Stimulated activated CD8-positive, alpha-beta memory T cell treated with anti-CD3 and anti-CD28 coated beads, Interleukin-15, amount 100 ng/mL, for 1 hour (primary cell): ENCODE measurements around the gene DPP10.

ENCODE experiments used
- DNase-seq: peaks from one replicate; pipeline ENCODE4 v3.0.0-alpha.2; 2020; ENCODE audit warnings: low read depth

The DPP10 gene

DNA sequence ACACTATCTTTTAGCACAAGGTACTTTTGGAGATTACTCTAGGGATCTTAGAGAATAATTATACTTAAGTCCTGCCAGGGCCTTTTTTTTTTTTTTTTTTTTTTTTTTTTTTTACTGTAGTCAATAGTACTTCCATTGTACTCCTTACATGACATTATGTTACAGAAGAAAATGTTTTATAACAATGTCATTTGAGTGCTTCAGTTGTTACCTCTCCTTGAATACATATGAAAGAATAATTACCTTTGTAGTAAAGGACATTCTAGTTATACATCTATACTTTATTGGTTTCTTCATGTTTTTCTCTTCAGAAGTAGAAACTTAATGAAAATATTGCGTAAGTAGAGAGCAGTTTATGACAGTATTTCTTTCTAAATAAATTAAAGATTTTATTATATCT, 834.9 kb downstream of the DPP10 start:
- DNase-seq: no peak

DNA sequence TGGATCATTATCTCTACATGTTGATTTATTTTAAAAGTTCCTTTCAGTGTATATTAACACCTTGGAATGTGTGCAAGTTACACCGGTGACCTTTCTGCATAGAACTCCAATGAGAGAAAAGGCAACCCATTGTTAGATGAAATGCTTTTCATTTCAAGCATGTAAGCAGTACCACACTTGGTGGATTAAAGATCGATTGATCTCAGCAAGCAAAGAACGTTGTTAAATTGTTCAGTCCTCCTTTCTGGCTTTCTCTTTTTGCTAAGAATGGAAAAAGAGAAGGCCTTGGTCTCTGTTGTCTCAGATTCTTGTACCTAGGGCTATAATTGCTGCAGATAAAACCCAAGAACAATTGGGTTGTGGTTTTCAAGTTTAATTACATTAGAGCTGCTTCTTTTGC, 843.0 kb downstream of the DPP10 start:
- DNase-seq: no peak

DNA sequence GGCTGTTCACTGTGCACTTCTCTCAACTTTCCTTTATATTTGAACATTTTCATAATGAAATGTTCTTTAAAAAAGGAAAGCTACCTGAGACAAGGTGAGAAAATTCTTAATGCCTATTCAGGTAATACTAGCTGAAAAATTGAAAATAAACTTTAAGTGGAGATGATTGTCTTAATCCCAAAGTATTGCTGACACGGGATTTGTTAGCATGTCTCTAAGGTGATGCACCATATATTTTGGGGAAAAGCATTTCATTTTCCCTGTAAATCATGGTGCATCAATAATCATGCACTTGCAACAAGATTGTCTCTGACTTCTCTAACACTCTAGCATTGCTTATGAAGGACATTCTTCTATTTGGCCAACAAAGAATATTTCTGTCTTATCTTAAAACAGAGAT, 848.0 kb downstream of the DPP10 start:
- no peak for DNase-seq

DNA sequence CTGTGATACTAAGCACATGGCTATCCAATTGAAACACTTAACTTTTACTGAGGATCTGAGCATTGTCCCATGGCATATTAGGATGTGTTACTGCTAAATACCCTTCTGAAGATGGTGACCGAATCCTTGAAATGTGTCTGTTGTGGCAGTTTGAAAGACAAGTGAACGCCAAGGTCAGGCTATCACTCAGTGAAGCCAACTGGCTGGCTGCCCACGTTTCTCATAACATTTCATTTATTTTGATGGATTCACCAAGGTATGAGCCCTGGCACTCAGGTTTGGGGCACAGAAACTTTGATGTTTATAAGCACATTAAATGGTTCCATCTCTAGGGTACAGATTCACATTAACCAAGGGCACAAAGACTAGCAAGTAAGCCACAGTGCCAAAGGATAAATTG, 850.3 kb downstream of the DPP10 start:
- DNase-seq: no peak

DNA sequence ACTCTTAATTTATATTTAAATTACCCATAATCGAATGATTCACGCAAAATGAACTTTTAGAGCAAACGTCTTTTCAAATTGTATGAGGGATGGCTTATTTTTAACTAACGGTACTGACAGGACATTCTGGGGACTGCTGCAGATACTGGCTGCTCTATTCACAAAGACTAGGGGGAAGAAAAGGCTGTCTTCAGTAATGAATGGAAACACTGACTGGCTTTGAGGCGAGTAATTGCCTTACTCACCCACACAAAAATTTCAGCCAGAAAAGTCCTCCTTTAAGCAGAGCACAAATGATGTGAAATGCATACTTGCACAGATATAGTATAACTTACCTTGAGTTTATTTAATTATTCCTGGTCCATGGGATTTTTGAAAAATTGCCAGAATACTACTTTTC, 852.6 kb downstream of the DPP10 start:
- DNase-seq: no peak

DNA sequence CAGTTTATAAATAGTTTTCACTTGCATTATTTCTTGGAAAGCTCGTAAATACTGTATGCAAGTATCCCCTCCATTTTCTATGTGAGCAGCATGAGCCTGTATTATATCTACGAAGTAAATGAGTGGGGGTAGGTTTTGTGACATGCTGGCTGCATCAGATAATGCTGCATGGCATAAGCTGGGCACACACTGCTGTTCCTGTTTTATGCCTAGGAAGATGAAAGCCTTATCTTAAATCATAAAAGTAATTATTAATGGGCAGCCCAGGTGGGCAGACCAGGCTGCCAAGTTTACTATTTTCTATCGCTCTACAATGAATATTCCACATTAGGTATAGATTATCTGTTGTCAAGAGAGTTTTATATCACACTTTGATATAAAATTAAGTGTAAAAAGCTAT, 854.6 kb downstream of the DPP10 start:
- DNase-seq: no peak

DNA sequence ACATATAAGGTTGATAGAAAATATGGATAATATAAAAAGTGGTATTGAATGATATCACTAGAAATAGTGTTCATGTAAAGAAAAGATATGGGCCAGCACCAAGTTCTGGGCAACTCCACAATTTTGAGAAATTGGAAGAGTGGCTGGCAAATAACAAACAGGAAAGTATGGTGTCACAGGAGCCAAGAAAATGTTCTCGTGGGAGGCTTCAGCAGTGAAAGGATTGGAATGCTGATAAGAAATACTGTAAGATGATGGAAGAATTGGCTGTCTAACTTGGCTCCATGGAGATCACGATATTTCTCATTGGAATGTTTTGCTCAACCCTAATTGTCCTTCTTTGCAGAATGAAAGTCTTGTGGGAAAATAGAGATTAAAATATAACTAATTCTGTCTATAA, 856.8 kb downstream of the DPP10 start:
- DNase-seq: no peak

DNA sequence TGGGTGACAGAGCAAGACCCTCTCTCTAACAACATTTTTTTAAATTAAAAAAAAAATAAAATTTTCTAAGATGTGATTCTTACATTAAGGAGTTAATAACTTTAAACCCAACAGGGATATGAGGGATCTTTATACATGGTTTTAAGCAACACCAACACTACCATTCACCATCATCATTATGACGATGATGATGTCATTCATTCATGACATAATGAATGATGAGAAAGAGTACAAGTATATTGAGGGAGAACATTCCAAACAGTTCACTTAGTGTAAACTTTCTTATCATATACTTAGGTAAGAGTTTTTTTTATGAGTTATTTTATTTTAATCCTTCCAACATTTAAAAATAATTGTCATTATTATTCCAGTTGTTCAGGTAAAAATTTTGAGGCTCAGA, 863.3 kb downstream of the DPP10 start:
- DNase-seq: no peak

DNA sequence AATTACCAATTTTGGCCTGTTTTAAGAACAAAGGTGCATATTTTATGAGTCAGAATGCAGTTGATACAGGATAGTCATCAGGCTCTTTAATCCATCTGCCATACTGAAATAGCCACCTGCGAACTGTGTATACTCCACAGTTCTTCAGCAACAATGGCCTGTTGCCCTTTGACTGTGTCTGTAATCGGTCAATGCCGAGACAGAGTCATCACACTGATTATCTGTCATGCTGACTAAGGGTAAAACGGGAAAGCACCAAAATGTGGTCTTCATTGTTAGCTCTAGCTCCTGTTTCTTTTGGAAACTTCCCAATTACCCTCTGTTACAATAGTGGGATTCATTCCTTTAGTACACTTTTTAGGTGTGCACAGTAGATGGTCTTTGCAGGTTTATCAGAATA, 871.7 kb downstream of the DPP10 start:
- no peak for DNase-seq

DNA sequence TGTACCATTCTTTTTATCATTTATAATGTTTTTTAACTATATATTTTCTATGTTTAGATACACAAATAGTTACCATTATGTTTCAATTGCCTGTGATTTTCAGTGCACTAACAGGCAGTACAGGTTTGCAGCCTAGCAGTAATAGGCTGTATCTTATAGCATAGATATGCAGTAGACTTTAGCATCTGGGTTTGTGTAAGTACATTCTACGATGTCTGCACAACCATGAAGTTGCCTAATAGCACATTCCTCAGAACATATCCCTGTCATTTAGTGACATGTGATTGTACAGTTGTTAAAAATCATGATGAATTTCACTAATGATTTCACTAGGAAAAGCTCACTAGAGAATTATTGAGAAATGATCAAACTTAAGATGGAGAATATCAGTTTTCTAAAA, 884.6 kb downstream of the DPP10 start:
- DNase-seq: no peak

DNA sequence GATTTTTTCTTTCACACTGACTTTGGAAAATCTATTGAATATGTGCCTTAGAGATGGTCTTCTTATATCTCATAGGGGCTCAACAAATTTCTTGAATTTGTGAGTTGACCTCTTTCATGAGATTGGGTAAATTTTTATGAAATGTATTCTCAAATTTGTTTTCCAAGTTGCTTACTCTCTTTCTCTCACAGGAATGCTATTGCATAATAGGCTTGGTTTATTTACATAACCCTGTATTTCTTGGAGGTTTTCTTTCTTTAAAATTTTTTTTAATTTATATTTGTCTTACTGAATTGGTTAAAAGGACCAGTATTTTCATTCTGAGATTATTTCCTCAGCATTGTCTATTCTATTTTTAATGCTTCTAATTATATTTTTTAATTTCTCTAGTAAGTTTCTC, 917.1 kb downstream of the DPP10 start:
- no peak for DNase-seq

DNA sequence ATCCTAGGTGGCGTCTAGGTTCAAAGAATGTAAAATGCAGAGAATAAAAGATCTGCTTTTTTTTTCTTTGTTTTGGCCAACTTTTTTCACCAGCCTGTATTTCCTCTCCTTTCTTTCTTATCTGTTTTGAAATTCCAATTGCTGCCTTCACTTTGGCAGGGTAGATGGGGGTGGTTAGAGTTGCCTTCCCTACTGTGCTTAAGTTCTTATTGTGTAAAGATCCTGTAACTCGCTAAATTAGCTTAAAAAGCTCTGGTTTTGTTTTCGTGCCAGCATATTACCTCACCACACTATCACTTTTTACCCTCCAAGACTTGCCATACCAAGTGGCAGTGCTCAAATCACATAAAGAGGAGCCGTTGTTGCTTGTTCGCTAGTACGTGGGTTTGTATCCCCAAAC, 921.7 kb downstream of the DPP10 start:
- DNase-seq: no peak

DNA sequence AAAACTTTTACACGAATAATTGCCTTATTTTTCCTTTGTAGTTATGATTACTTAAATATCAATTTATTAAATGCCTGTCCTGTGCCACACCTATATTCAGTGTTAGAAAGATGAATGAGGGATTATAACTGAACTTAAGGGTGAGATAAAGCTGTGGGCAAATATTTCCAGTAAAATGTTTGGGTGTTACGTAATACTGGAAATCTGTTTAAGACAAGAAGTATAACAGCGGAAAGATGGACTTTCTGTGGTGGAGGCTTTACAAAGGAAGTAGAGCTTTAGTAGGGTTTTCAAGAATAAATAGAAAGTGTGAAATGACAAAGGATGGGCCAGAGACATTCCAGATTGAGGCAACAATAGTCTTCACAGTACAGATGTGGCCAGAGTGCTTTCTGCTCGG, 927.0 kb downstream of the DPP10 start:
- DNase-seq: no peak

DNA sequence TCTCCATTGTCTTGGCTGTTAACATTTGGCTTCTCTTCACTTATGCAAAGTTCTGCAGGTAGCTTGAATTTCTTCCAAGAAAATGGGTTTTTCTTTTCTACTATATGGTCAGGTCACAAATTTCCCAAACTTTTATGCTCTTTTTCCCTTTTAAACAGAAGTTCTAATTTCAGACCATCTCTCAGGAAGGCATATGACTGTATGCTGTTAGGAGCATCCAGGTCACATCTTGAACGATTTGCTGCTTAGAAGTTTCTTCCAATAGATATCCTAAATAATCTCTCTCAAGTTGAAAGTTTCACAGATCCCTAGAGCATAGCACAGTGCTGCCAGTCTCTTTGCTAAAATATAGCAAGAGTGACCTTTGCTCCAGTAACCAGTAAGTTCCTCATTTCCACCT, 932.5 kb downstream of the DPP10 start:
- no peak for DNase-seq

DNA sequence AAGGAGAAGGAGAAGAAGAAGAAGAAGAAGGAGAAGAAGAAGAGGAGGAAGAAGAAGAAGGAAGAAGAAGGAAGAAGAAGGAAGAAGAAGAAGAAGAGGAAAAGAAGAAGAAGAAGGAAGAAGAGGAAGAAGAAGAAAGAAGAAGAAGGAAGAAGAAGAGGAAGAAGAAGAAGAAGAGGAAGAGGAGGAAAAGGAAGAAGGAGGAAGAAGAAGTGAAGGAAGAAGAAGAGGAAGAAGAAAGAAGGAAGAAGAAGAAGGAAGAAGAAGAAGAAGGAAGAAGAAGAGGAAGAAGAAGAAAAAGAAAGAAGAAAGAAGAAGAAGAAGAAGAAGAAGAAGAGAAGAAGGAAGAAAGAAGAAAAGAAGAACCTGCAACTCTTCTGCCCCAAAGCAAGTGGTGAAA, 942.0 kb downstream of the DPP10 start:
- no peak for DNase-seq

DNA sequence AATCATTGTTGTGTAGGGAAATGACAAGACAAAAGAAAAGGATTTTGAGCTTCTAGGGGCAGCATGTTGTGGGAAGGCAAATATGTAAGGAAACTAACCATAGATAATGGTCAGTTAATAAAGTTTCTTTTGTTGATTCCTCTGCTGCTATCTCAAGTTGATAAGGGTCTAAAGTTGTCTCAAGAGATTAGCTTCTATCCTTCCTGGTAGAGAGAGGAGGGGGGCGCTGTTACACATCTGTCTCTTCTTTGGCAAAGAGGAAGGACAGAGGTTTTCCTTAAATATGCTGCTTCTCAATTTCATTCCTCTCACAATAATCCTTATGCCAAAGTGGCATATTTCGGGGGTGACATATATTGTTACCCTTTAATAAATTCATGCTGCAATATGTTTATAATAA, 944.0 kb downstream of the DPP10 start:
- no peak for DNase-seq

DNA sequence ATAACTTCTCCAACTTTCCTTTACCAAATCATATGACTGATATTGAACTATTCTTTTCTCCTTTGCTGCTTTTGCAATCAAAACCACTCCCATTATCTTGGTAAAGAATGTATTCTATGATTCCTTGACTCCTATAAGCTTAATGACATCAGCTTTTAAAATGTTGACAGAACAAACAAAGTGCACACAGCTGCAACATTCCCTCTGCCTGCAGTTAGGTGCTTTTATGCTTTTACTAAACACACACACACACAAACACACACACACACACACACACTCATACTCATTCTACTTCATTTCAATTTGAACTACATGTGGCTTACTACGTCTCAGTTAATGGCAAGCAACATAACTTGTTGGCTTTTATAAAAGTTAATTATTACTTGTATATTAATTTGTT, 946.6 kb downstream of the DPP10 start:
- no peak for DNase-seq

DNA sequence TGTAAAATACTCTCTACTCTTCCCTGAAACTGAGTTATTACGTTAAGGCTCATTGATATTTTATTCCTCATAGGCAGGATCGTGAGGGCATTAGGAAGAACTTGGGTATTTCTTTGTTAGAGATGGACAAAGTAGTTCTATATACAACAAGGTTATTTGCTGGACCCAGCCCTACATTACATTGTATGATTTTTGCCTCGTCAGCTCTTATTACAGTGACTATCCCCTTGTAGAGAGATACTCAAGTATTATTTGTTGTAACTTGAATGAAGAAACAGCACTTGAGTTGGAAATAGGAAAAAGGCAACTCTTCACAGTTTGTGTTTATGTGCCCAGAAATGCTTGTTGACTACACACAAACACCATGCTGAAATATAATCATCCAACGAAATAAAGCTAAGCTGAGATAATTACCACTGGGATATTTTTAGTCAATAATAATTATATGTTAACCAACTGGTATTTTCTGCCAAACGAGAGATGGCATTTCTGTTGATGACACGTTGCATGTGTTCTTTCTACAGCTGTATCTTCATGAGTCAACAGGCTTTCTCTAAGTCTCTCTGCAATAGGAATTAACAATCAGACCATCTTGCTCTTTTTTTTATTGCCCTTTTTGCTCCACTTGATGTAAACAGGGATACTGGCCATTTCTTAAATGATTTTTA, 947.6 kb downstream of the DPP10 start:
- DNase-seq: no peak

DNA sequence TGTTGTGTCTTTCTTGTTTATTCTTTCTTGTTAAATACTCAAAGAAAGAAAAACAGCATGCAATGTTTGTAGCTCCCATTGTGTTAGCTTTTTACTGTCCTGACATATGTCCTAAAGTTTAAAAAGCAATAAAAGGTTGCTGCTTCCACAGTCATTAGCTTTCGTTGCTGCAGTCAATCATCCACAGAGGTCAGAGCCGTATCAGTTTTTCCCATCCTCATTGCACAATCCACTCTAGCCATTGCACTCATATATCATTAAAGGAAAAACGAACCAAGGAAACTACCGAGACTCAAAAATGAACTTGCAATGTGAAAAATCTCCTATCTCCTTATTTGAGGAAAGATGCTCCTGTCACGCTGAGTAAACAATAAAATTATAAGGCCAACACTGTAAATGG, 954.1 kb downstream of the DPP10 start:
- DNase-seq: no peak

DNA sequence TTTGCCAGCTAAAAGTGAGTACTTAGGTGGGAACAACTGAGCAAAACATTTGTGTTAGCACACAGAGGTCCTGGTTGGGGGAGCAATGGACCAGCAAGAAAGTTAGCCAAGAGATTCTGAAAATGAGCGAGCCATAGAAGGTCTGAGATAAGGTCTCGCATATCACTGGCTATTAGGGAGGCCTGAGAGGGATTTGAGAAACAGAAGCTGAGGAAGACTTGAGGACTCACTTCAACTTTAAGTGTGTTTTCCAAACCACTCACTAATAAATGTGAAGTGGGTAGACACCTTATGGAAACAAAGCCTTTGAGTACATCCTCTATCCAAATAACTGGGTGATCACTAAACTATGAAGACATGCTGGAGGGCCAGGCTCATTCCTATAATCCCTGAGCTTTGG, 958.5 kb downstream of the DPP10 start:
- DNase-seq: no peak

DNA sequence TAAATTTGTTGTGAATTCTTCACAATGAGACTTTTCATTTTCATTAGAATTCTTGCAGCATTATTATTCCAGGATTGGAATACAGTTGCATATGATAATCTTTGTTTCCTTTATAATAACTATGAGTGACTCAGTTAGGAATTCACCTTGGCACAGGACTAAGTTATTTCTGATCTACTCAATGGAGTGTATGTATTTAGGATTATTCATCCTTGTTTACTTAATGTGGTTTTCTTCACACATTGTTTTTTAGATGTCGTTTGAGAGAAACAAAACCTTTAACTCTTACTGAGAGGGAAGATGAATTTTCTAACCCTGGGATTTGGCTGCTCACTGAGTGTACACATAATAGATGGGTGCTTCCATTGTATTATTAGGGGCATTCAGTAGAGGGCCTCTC, 970.1 kb downstream of the DPP10 start:
- DNase-seq: no peak

DNA sequence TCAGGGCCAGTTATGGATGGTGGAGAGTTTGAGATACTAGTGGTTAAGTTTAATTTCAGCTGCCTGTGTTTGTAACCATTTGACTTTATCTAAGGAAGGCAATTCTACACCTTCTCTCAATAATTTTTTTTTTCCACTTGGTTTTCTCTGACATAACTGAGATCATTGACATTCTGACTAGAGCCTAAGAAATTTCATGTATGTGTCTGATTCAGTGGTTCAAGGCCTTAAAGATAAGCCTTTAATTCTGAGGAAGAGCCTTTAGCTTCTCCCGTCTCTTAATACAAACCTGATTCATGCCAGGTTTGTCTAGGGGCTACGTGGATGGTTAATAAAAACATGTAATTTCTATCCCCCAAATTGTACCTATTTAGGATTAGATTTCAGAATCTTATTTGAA, 971.4 kb downstream of the DPP10 start:
- DNase-seq: no peak

DNA sequence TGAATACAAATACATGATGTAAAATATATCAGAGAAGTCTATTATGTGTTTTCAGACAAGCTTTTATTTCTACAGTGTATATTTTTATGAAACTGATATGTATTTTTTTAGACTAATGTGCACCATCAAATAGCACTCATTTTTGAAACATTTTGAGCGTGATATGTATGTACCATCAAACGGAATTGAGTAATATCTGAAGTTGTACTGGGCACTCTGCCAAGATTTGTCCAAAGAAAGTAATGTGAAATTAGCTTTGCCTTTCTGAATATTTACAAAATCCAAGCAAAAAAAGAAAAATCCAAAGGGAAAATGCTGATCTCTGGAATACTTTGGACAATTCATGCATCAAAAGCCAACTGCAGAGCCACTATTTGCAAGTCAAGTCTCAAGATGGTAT, 972.0 kb downstream of the DPP10 start:
- DNase-seq: no peak

DNA sequence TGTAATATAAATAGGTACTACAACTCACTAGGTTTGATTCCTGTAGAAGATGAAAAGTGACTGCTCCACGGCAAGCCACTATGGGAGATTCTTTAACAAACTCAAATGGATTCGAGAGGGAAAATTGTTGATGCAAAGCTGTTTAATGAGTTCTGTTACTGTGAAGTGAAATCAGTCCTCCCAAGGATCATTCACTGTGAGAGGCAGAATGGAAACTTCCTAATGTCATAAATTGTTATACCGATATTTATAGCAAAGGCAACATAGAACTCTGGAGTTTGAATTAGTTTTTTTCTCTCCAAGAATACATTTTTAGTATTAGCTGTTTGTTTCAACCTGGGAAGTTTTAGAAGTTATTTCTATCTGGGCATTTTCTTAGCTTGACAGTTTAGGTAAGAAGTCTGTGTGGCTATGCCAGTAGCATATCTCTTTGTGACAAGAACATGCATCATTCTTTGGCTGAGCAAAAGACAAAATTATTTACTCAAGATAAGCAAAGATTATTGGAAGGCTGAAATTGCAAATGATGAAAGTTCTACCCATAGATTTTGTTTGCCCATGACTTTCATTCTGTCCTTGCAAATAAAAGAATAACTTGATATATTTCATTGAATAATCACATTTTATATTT, 979.7 kb downstream of the DPP10 start:
- no peak for DNase-seq
